Suppressor macrophage (primary cell): ENCODE measurements around the gene BCAS2.
A peak's percentile ranks its signal among the peaks of the same experiment; 100 is the strongest.
"Not testable (repeated sequence)": the region's sequence is repeated elsewhere in the genome, so short reads cannot be mapped to it uniquely, and the experiment has no call there.

Experiments
- DNase-seq, 4 experiments: peaks; one replicate each; pipeline ENCODE4 v3.0.0-alpha.2; 2020 to 2022
- total RNA-seq, 17 experiments: gene quantifications; one replicate each; lab custom pipeline; 2026; ENCODE audit warnings: mixed read lengths in 6 of 17, inconsistent platforms in 3 of 17; lab: John Stamatoyannopoulos, UW

Gene BCAS2
- 12.1 to 46.9 (median 25.1) reads per million in 17 experiments for total RNA-seq

GRCh38 chr1:114581335-114582287, at the start of gene BCAS2:
TSS of gene BCAS2 (minus strand) at chr1:114581615. CDS start at chr1:114581591, 24 bp downstream.
- DNase-seq = peak; percentile 96 to 99 (median 98)

- DNase-seq = no peak
Observed at GRCh38 chr1:114627107-114627506, 45.7 kb upstream of the BCAS2 start.

GRCh38 chr1:114623364-114623763, 41.9 kb upstream of the BCAS2 start:
- DNase-seq = no peak

- peak in 1 of 4 experiments; percentile 1 for DNase-seq
Observed at GRCh38 chr1:114620419-114620818, 39.0 kb upstream of the BCAS2 start.

- no peak for DNase-seq
Observed at GRCh38 chr1:114618606-114619005, 37.2 kb upstream of the BCAS2 start.

GRCh38 chr1:114610546-114611245, 29.3 kb upstream of the BCAS2 start:
- DNase-seq = no peak

GRCh38 chr1:114609826-114610225, 28.4 kb upstream of the BCAS2 start:
- DNase-seq = no peak

- DNase-seq = no peak
Observed at GRCh38 chr1:114609026-114609425, 27.6 kb upstream of the BCAS2 start.

- no peak for DNase-seq
Observed at GRCh38 chr1:114607223-114607622, 25.8 kb upstream of the BCAS2 start.

- DNase-seq = no peak
Observed at GRCh38 chr1:114597949-114598348, 16.5 kb upstream of the BCAS2 start.

- DNase-seq = no peak
Observed at GRCh38 chr1:114595602-114596001, 14.2 kb upstream of the BCAS2 start.

- DNase-seq = no peak
Observed at GRCh38 chr1:114594046-114594445, 12.6 kb upstream of the BCAS2 start.

GRCh38 chr1:114589122-114589521, 7.7 kb upstream of the BCAS2 start:
- DNase-seq = no peak

- no peak for DNase-seq
Observed at GRCh38 chr1:114588196-114588689, 6.8 kb upstream of the BCAS2 start.

- DNase-seq = no peak
Observed at GRCh38 chr1:114587203-114587991, 6.0 kb upstream of the BCAS2 start.

- DNase-seq = no peak
Observed at GRCh38 chr1:114586513-114587047, 5.2 kb upstream of the BCAS2 start.

GRCh38 chr1:114585231-114585630, 3.8 kb upstream of the BCAS2 start:
- DNase-seq = no peak

GRCh38 chr1:114574365-114574764, 7.0 kb downstream of the BCAS2 start:
- no peak for DNase-seq

GRCh38 chr1:114564141-114564540, 17.3 kb downstream of the BCAS2 start:
- DNase-seq = no peak

GRCh38 chr1:114562978-114563510, 18.4 kb downstream of the BCAS2 start:
- DNase-seq = not testable (repeated sequence)

GRCh38 chr1:114561333-114561732, 20.1 kb downstream of the BCAS2 start:
- DNase-seq = peak in 1 of 4 experiments; percentile 9

GRCh38 chr1:114559356-114559755, 22.1 kb downstream of the BCAS2 start:
- DNase-seq = peak in 2 of 4 experiments; percentile 43 to 47
